HepG2 (cell line): Measurements from ENCODE around the gene DOK4.

ENCODE experiments used
- AKAP8 ChIP-seq: sonication (generic); formaldehyde crosslinking; IDR thresholded peaks from 2 replicates; pipeline ENCODE4 v1.5.1; 2020; ENCODE audit warnings: mild to moderate bottlenecking, missing genetic modification reagents
- ATF7 ChIP-seq, 2 experiments: fragments of 450-650 bp in 1 of 2; sonication (generic) in 1 of 2; formaldehyde crosslinking in 1 of 2; IDR thresholded peaks; 2 replicates each; pipeline versions ENCODE4 v1.4.0 to v1.6.1; 2016 to 2020; ENCODE audit warnings: antibody characterized with exemption in 1 of 2, mild to moderate bottlenecking in 1 of 2, missing genetic modification reagents in 1 of 2
- EP300 ChIP-seq, 3 experiments: sonication (generic) in 1 of 3; formaldehyde crosslinking in 1 of 3; IDR thresholded peaks; 2 replicates each; pipeline versions ENCODE4 v1.5.1 to v1.6.1; 2011 to 2020; ENCODE audit warnings: low read depth in 2 of 3, low read length in 2 of 3, borderline replicate concordance in 1 of 3, improper control_type of control experiment in 1 of 3, mild to moderate bottlenecking in 1 of 3, missing genetic modification reagents in 1 of 3, moderate library complexity in 1 of 3
- FOXJ3 ChIP-seq: sonication (generic); formaldehyde crosslinking; IDR thresholded peaks from 2 replicates; pipeline ENCODE4 v1.4.0; 2020; ENCODE audit warnings: missing genetic modification reagents, mild to moderate bottlenecking, borderline replicate concordance
- IRF2 ChIP-seq: IDR thresholded peaks from 2 replicates; pipeline ENCODE4 v1.6.1; 2018; ENCODE audit warnings: missing genetic modification reagents, missing compliant biosample characterization
- JARID2 ChIP-seq: sonication (generic); formaldehyde crosslinking; IDR thresholded peaks from 2 replicates; pipeline ENCODE4 v1.8.1; 2023; ENCODE audit warnings: missing genetic modification reagents, inconsistent platforms; ENCODE audit not compliant: insufficient replicate concordance
- JUN ChIP-seq: sonication (generic); formaldehyde crosslinking; IDR thresholded peaks from 2 replicates; pipeline ENCODE4 v1.4.0; 2020; ENCODE audit warnings: mild to moderate bottlenecking, missing genetic modification reagents
- POLR2AphosphoS5 ChIP-seq: IDR thresholded peaks from 2 replicates; pipeline ENCODE4 v1.6.1; 2012; ENCODE audit warnings: low read depth, low read length
- RNF2 ChIP-seq: fragments of 450-650 bp; conservative IDR thresholded peaks from 2 replicates; pipeline ENCODE4 v1.6.1; 2016; ENCODE audit warnings: low read depth
- TMF1 ChIP-seq: sonication (generic); formaldehyde crosslinking; IDR thresholded peaks from 2 replicates; pipeline ENCODE4 v1.8.1; 2022; ENCODE audit warnings: low read depth, missing genetic modification reagents
- TOPORS ChIP-seq: sonication (generic); formaldehyde crosslinking; IDR thresholded peaks from 2 replicates; pipeline ENCODE4 v1.8.0; 2023; ENCODE audit warnings: mild to moderate bottlenecking, missing genetic modification reagents
- ZSCAN29 ChIP-seq: sonication (generic); formaldehyde crosslinking; conservative IDR thresholded peaks from 2 replicates; pipeline ENCODE4 v1.4.0; 2020; ENCODE audit warnings: mild to moderate bottlenecking, missing genetic modification reagents
- TF ChIP-seq, protein P1 (sequence below): sonication (generic); formaldehyde crosslinking; IDR thresholded peaks from 2 replicates; pipeline ENCODE4 v1.5.0; 2020; ENCODE audit warnings: mild to moderate bottlenecking, missing genetic modification reagents, moderate library complexity
- TF ChIP-seq, protein P2 (sequence below): sonication (generic); formaldehyde crosslinking; IDR thresholded peaks from 2 replicates; pipeline ENCODE4 v1.4.0; 2020; ENCODE audit warnings: missing genetic modification reagents

DNA sequence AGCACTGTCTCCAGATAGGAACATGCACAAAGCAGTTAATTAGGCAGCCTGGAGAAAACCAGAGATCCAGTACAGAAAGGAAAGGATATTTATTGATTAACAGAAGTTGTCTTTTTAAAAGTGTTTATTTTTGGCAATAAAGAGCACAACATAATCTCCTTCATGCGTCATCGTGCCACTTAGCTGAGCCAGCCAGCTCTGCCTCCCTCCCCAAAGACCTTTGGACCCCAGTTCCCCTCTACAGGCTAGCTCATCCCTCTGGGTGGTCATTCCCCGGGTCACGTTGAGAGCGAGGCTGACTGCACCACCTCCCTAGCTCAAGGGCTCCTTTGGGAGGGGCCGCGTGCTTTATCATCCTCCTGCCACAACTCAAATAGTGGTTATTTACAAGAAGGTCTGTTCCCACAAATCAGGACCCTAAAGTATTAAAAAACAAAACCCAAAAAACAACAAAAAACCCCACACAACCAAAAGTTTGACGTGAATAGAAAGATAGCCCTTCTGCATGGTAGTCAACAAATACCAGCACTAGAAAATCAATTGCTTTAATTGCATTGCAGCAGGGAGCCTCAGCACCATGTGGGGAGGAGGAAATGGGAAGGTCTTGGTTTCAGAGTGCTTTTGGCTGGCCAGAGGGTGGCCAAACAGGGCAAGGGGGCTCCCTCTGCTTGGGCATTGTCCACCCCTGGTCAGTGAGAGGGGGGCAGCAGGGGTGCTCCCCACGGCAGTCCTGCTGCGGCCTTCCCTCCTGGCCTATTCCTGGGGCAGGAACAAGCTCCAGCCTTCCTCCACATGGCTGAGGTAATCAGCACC lies 14.2 kb downstream of the DOK4 start:
- TF ChIP-seq ATF7 (IDR thresholded peaks at IDR 0.05) (no peak), ATF7 (CRISPR knock-in tag; IDR thresholded peaks at IDR 0.05) (no peak), EP300 (IDR thresholded peaks at IDR 0.05; ENCODE audit: low read depth in 2 of 2, low read length in 2 of 2) (peak in 1 of 2 experiments; percentile 78; a peak in 2 of 4 replicates), EP300 (CRISPR knock-in tag; IDR thresholded peaks at IDR 0.05; ENCODE audit: borderline replicate concordance) (no peak), AKAP8 (peak; percentile 45; the same call in 1 of the 2 replicates), IRF2 (no peak; the same call in 1 of the 2 replicates), POLR2AphosphoS5 (peak; percentile 67), JUN (no peak; the same call in 1 of the 2 replicates), TOPORS (CRISPR knock-in tag) (no peak), JARID2 (CRISPR knock-in tag) (no peak), ZSCAN29 (CRISPR knock-in tag) (no peak), FOXJ3 (CRISPR knock-in tag) (peak; percentile 74; the same call in 1 of the 2 replicates), TMF1 (CRISPR knock-in tag) (no peak), RNF2 (no peak)
- TF ChIP-seq, protein P1, sequence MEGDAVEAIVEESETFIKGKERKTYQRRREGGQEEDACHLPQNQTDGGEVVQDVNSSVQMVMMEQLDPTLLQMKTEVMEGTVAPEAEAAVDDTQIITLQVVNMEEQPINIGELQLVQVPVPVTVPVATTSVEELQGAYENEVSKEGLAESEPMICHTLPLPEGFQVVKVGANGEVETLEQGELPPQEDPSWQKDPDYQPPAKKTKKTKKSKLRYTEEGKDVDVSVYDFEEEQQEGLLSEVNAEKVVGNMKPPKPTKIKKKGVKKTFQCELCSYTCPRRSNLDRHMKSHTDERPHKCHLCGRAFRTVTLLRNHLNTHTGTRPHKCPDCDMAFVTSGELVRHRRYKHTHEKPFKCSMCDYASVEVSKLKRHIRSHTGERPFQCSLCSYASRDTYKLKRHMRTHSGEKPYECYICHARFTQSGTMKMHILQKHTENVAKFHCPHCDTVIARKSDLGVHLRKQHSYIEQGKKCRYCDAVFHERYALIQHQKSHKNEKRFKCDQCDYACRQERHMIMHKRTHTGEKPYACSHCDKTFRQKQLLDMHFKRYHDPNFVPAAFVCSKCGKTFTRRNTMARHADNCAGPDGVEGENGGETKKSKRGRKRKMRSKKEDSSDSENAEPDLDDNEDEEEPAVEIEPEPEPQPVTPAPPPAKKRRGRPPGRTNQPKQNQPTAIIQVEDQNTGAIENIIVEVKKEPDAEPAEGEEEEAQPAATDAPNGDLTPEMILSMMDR (CRISPR knock-in tag), result peak; percentile 34
- TF ChIP-seq, protein P2, sequence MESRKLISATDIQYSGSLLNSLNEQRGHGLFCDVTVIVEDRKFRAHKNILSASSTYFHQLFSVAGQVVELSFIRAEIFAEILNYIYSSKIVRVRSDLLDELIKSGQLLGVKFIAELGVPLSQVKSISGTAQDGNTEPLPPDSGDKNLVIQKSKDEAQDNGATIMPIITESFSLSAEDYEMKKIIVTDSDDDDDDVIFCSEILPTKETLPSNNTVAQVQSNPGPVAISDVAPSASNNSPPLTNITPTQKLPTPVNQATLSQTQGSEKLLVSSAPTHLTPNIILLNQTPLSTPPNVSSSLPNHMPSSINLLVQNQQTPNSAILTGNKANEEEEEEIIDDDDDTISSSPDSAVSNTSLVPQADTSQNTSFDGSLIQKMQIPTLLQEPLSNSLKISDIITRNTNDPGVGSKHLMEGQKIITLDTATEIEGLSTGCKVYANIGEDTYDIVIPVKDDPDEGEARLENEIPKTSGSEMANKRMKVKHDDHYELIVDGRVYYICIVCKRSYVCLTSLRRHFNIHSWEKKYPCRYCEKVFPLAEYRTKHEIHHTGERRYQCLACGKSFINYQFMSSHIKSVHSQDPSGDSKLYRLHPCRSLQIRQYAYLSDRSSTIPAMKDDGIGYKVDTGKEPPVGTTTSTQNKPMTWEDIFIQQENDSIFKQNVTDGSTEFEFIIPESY (CRISPR knock-in tag), result no peak
